Inferior parietal cortex (tissue), 1 donor: Measurements from ENCODE around the gene CDK5RAP2.

ENCODE experiments used
- DNase-seq: peaks from one replicate; pipeline ENCODE4 v3.0.0-alpha.2; 2016; ENCODE audit errors: extremely low spot score

CDK5RAP2 gene

GRCh38 chr9:120383999-120384924, 195.7 kb downstream of the CDK5RAP2 start:
- no peak for DNase-seq

- no peak for DNase-seq
Measured at GRCh38 chr9:120383611-120383998, 196.4 kb downstream of the CDK5RAP2 start.

GRCh38 chr9:120382453-120382852, 197.5 kb downstream of the CDK5RAP2 start:
- no peak for DNase-seq

- no peak for DNase-seq
Measured at GRCh38 chr9:120381839-120382238, 198.1 kb downstream of the CDK5RAP2 start.

GRCh38 chr9:120379611-120380010, 200.4 kb downstream of the CDK5RAP2 start:
- no peak for DNase-seq

GRCh38 chr9:120378680-120379079, 201.3 kb downstream of the CDK5RAP2 start:
- DNase-seq = no peak

- no peak for DNase-seq
Measured at GRCh38 chr9:120377268-120378159, 202.5 kb downstream of the CDK5RAP2 start.

GRCh38 chr9:120376101-120376500, 203.9 kb downstream of the CDK5RAP2 start:
- no peak for DNase-seq

GRCh38 chr9:120375316-120375715, 204.7 kb downstream of the CDK5RAP2 start:
- DNase-seq = no peak

GRCh38 chr9:120374817-120375216, 205.2 kb downstream of the CDK5RAP2 start:
- no peak for DNase-seq

- no peak for DNase-seq
Measured at GRCh38 chr9:120374239-120374638, 205.7 kb downstream of the CDK5RAP2 start.

- no peak for DNase-seq
Measured at GRCh38 chr9:120372040-120372439, 207.9 kb downstream of the CDK5RAP2 start.

GRCh38 chr9:120369608-120370220, 210.3 kb downstream of the CDK5RAP2 start:
- no peak for DNase-seq

- no peak for DNase-seq
Measured at GRCh38 chr9:120368799-120369198, 211.2 kb downstream of the CDK5RAP2 start.

GRCh38 chr9:120366644-120367019, 213.3 kb downstream of the CDK5RAP2 start:
- no peak for DNase-seq

- DNase-seq = no peak
Measured at GRCh38 chr9:120365386-120365785, 214.6 kb downstream of the CDK5RAP2 start.

- DNase-seq = no peak
Measured at GRCh38 chr9:120363697-120364096, 216.3 kb downstream of the CDK5RAP2 start.

- DNase-seq = no peak
Measured at GRCh38 chr9:120362446-120362845, 217.5 kb downstream of the CDK5RAP2 start.

GRCh38 chr9:120361551-120361950, 218.4 kb downstream of the CDK5RAP2 start:
- no peak for DNase-seq

GRCh38 chr9:120360510-120360909, 219.5 kb downstream of the CDK5RAP2 start:
- DNase-seq = no peak

- DNase-seq = no peak
Measured at GRCh38 chr9:120360046-120360445, 219.9 kb downstream of the CDK5RAP2 start.

GRCh38 chr9:120358877-120359276, 221.1 kb downstream of the CDK5RAP2 start:
- no peak for DNase-seq
